IMR-90 (cell line): ENCODE results near the gene UVSSA. TPM values are rescaled to one million over a fixed set of nuclear protein-coding genes. Genes with fewer than 3 reads are reported as not detected.

Source experiments
- ATAC-seq: fragments of 200-7000 bp; cut with Tn5 transposase; 2 replicates; pipeline ENCODE4 v1.9.1; 2020; ENCODE audit warnings: low read depth, mild to moderate bottlenecking, moderate library complexity
- BruUV-seq: library from RNA; stranded (reverse); fragments of 400-500 nt; replicated peaks from 2 replicates; lab custom pipeline; 2021; lab: Mats Ljungman, UMichigan
- CTCF ChIA-PET: fragments of 300-600 bp; formaldehyde crosslinking; extraction: SDS; loops from one replicate; lab custom pipeline; 2021; ENCODE audit warnings: antibody characterized with exemption; lab: Yijun Ruan, JAX
- POLR2A ChIA-PET: fragments of 300-600 bp; sonication (Branson Sonifier 250); formaldehyde crosslinking; loops from one replicate; lab custom pipeline; 2022; ENCODE audit warnings: antibody characterized with exemption; ENCODE audit not compliant: unreplicated experiment; lab: Charles Lee
- DNase-seq: peaks from one replicate; pipeline ENCODE4 v3.0.0; 2013
- H2AFZ ChIP-seq: replicated peaks from 2 replicates; pipeline ENCODE3; 2013; ENCODE audit warnings: low read length, mild to moderate bottlenecking; ENCODE audit not compliant: poor library complexity
- H2AK5ac ChIP-seq: 2 replicates; pipeline ENCODE4 v1.6.1; 2013; ENCODE audit warnings: low read depth, low read length, inconsistent platforms
- H2AK9ac ChIP-seq: replicated peaks from 2 replicates; pipeline ENCODE3; 2013; ENCODE audit warnings: mild to moderate bottlenecking, low read depth, low read length, moderate library complexity; ENCODE audit not compliant: poor library complexity
- H2BK120ac ChIP-seq: 2 replicates; pipeline ENCODE4 v1.6.1; 2013; ENCODE audit warnings: low read depth, low read length, inconsistent platforms
- H2BK15ac ChIP-seq: 3 replicates; pipeline ENCODE4 v1.6.1; 2013; ENCODE audit warnings: low read depth, low read length, inconsistent platforms
- H2BK20ac ChIP-seq: 2 replicates; pipeline ENCODE4 v1.6.1; 2013; ENCODE audit warnings: low read depth, mild to moderate bottlenecking, inconsistent platforms, low read length, moderate library complexity
- H2BK5ac ChIP-seq: 2 replicates; pipeline ENCODE4 v1.6.1; 2013; ENCODE audit warnings: mild to moderate bottlenecking, low read depth, low read length, inconsistent platforms; ENCODE audit not compliant: poor library complexity, severe bottlenecking
- H3K14ac ChIP-seq: replicated peaks from 2 replicates; pipeline ENCODE4 v1.6.1; 2013; ENCODE audit warnings: low read depth, low read length, inconsistent platforms
- H3K18ac ChIP-seq: 2 replicates; pipeline ENCODE4 v1.6.1; 2013; ENCODE audit warnings: low read depth, low read length, control low read depth
- H3K23ac ChIP-seq: 2 replicates; pipeline ENCODE4 v1.6.1; 2013; ENCODE audit warnings: low read depth, low read length, inconsistent platforms
- H3K27ac ChIP-seq: 2 replicates; pipeline ENCODE4 v1.5.1; 2013; ENCODE audit warnings: mild to moderate bottlenecking, control low read depth, low read length; ENCODE audit not compliant: insufficient read depth
- H3K27me3 ChIP-seq: 2 replicates; pipeline ENCODE4 v1.6.1; 2013; ENCODE audit warnings: low read length; ENCODE audit not compliant: control insufficient read depth, insufficient read depth
- H3K36me3 ChIP-seq: 2 replicates; pipeline ENCODE4 v1.6.1; 2013; ENCODE audit warnings: low read length, mixed read lengths; ENCODE audit not compliant: control insufficient read depth, insufficient read depth
- H3K4ac ChIP-seq: 2 replicates; pipeline ENCODE4 v1.6.1; 2013; ENCODE audit warnings: low read depth, low read length, inconsistent platforms
- H3K4me1 ChIP-seq: 2 replicates; pipeline ENCODE4 v1.6.1; 2013; ENCODE audit warnings: low read length, mixed read lengths; ENCODE audit not compliant: control insufficient read depth, insufficient read depth
- H3K4me2 ChIP-seq: 2 replicates; pipeline ENCODE4 v1.6.1; 2013; ENCODE audit warnings: low read depth, mild to moderate bottlenecking, control low read depth, low read length, moderate library complexity
- H3K4me3 ChIP-seq: 2 replicates; pipeline ENCODE4 v1.5.1; 2013; ENCODE audit warnings: low read depth, mild to moderate bottlenecking, control low read depth, low read length, moderate library complexity; ENCODE audit not compliant: insufficient read depth
- H3K56ac ChIP-seq: 2 replicates; pipeline ENCODE4 v1.6.1; 2013; ENCODE audit warnings: low read length, inconsistent platforms; ENCODE audit not compliant: insufficient read depth; ENCODE audit errors: extremely low read depth
- H3K79me1 ChIP-seq, 2 experiments: 2 replicates each; pipeline ENCODE4 v1.6.1; 2013; ENCODE audit warnings: low read length in 2 of 2, inconsistent platforms in 1 of 2, low read depth in 1 of 2
- H3K9ac ChIP-seq: 2 replicates; pipeline ENCODE4 v1.6.1; 2013; ENCODE audit warnings: low read depth, low read length, control low read depth
- H3K9me1 ChIP-seq: 2 replicates; pipeline ENCODE4 v1.6.1; 2013; ENCODE audit warnings: low read length, inconsistent platforms; ENCODE audit not compliant: insufficient read depth
- H3K9me3 ChIP-seq: 2 replicates; pipeline ENCODE4 v1.6.1; 2013; ENCODE audit warnings: low read length; ENCODE audit not compliant: control insufficient read depth, insufficient read depth
- H4K20me1 ChIP-seq: 2 replicates; pipeline ENCODE4 v1.6.1; 2013; ENCODE audit warnings: low read length, inconsistent platforms; ENCODE audit not compliant: insufficient read depth
- H4K5ac ChIP-seq: 2 replicates; pipeline ENCODE4 v1.6.1; 2013; ENCODE audit warnings: mild to moderate bottlenecking, low read depth, low read length, control low read depth
- H4K8ac ChIP-seq, 2 experiments: 2 replicates each; pipeline ENCODE4 v1.6.1; 2013; ENCODE audit warnings: low read depth in 2 of 2, low read length in 2 of 2, control low read depth in 1 of 2, inconsistent platforms in 1 of 2
- H4K91ac ChIP-seq: 2 replicates; pipeline ENCODE4 v1.6.1; 2013; ENCODE audit warnings: low read depth, low read length, inconsistent platforms; ENCODE audit not compliant: insufficient read depth
- CHD1 ChIP-seq: IDR thresholded peaks from 2 replicates; pipeline ENCODE4 v1.6.1; 2012; ENCODE audit warnings: low read depth, low read length, improper control_type of control experiment
- FOS ChIP-seq: fragments of 150-350 bp; IDR thresholded peaks from 2 replicates; pipeline ENCODE4 v1.6.1; 2016; ENCODE audit warnings: low read depth, low read length
- NFE2L2 ChIP-seq: fragments of 150-350 bp; IDR thresholded peaks from 2 replicates; pipeline ENCODE4 v1.6.1; 2016; ENCODE audit warnings: low read depth, mild to moderate bottlenecking, low read length
- POLR2A ChIP-seq: IDR thresholded peaks from 2 replicates; pipeline ENCODE4 v1.6.1; 2012; ENCODE audit warnings: mild to moderate bottlenecking, low read depth, low read length
- RAD21 ChIP-seq: IDR thresholded peaks from 2 replicates; pipeline ENCODE4 v1.6.1; 2012; ENCODE audit warnings: low read length, improper control_type of control experiment
- RCOR1 ChIP-seq: IDR thresholded peaks from 2 replicates; pipeline ENCODE4 v1.6.1; 2012; ENCODE audit warnings: mild to moderate bottlenecking, low read length, improper control_type of control experiment; ENCODE audit not compliant: insufficient replicate concordance
- RFX5 ChIP-seq: IDR thresholded peaks from 2 replicates; pipeline ENCODE4 v1.8.0; 2012; ENCODE audit warnings: low read depth, mild to moderate bottlenecking, low read length, moderate library complexity
- SMC3 ChIP-seq: fragments of 150-350 bp; IDR thresholded peaks from 2 replicates; pipeline ENCODE4 v1.6.1; 2016; ENCODE audit warnings: low read depth, mild to moderate bottlenecking, antibody characterized with exemption, low read length, moderate library complexity
- WGBS, 2 experiments: methylation state at CpG; one replicate each; pipeline versions ENCODE4 v1.1.5 to v1.1.7; 2013; ENCODE audit warnings: missing lambda C conversion rate in 2 of 2; ENCODE audit not compliant: insufficient read length in 1 of 2; ENCODE audit errors: extremely low coverage in 2 of 2; 5-methylcytosine and 5-hydroxymethylcytosine counted together
- dilution Hi-C: fragments of 300-500 bp; cut with HindIII; formaldehyde crosslinking; loops from one replicate; pipeline ENCODE4 v1.14.3; 2018; ENCODE audit warnings: low sequenced_read_pairs; ENCODE audit not compliant: unreplicated experiment
- in situ Hi-C: fragments of 300-500 bp; cut with MboI; formaldehyde crosslinking; loops from 3 replicates; pipeline ENCODE4 v1.14.3; 2019; ENCODE audit warnings: low sequenced_read_pairs, inconsistent platforms, mixed read lengths
- intact Hi-C: fragments of 100-400 bp; cut with micrococcal nuclease; formaldehyde crosslinking; loops from 2 replicates; pipeline ENCODE4 v1.10.0; 2022
- polyA plus RNA-seq, 3 experiments: library from polyadenylated mRNA; depleted of rRNA; stranded (reverse); fragments of >200 nt; gene quantifications; 2 replicates each; pipeline ENCODE4 v1.2.3, GENCODE V29; 2012; ENCODE audit warnings: low replicate concordance in 1 of 3
- total RNA-seq: library from RNA; depleted of rRNA; stranded (reverse); fragments of >200 nt; gene quantifications from 2 replicates; pipeline ENCODE4 v1.2.3, GENCODE V29; 2012
- TF ChIP-seq, protein P1 (sequence below): fragments of 150-350 bp; IDR thresholded peaks from 2 replicates; pipeline ENCODE4 v1.6.1; 2016; ENCODE audit warnings: low read depth, mild to moderate bottlenecking, low read length, moderate library complexity, borderline replicate concordance

The UVSSA gene
- total and polyA plus RNA-seq, 2 of the 4 experiments (the other 2 are of a cell fraction) = 1.4 to 8.4 TPM

DNA sequence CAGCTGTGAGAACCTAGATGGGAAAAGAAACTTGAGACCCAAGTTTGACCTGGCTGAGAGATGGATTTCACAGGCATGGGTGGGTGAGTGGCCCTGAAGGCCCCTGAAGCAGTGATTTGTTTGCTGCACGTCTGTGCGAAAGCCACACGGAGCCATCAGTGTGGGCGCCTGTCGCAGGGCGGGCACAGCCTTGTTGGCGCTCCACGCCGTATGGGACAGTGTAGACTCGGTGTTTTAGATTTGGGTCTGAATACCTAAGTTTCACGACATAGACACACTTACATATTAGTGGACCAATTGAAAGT, 21.9 kb upstream of the UVSSA start:
- no peak overlapping the region for H3K14ac ChIP-seq
- no peak overlapping the region for H2BK20ac ChIP-seq
- no peak overlapping the region for H3K4me3 ChIP-seq
- peaks cover 28 to 57% of the 10 kb centered on the region in 2 experiments for H3K79me1 ChIP-seq
- no peak overlapping the region for H4K8ac ChIP-seq
- no peak overlapping the region for H3K56ac ChIP-seq
- no peak overlapping the region for H2AFZ ChIP-seq
- ATAC-seq = no peak
- no peak overlapping the region for H4K91ac ChIP-seq
- H3K4ac ChIP-seq = peak overlapping the region; percentile 17
- no peak overlapping the region for H3K4me2 ChIP-seq
- H3K27me3 ChIP-seq = no peaks in the 10 kb centered on the region
- H2BK15ac ChIP-seq = no peak overlapping the region
- TF ChIP-seq CHD1 (no peak), RCOR1 (no peak), RAD21 (no peak), RFX5 (no peak), NFE2L2 (no peak), SMC3 (no peak), POLR2A (no peak), FOS (no peak)
- TF ChIP-seq, protein P1, sequence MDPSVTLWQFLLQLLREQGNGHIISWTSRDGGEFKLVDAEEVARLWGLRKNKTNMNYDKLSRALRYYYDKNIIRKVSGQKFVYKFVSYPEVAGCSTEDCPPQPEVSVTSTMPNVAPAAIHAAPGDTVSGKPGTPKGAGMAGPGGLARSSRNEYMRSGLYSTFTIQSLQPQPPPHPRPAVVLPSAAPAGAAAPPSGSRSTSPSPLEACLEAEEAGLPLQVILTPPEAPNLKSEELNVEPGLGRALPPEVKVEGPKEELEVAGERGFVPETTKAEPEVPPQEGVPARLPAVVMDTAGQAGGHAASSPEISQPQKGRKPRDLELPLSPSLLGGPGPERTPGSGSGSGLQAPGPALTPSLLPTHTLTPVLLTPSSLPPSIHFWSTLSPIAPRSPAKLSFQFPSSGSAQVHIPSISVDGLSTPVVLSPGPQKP = no peak
- no peak overlapping the region for H3K23ac ChIP-seq
- H3K9ac ChIP-seq = no peak overlapping the region
- H4K5ac ChIP-seq = no peak overlapping the region
- ChIA-PET CTCF (no interaction called here), POLR2A (no interaction called here)
- peaks cover 6% of the 10 kb centered on the region for H3K9me3 ChIP-seq
- H3K9me1 ChIP-seq = no peaks in the 10 kb centered on the region
- intact Hi-C loops = no loop called here
- H2AK9ac ChIP-seq = no peak overlapping the region
- peak overlapping the region; percentile 22; the same call in 1 of the 2 replicates for H2BK120ac ChIP-seq
- DNase-seq = no peak
- no TSS peak for BruUV-seq
- in situ Hi-C loops = no loop called here
- no peak overlapping the region for H3K18ac ChIP-seq
- no peak overlapping the region for H3K27ac ChIP-seq
- H3K4me1 ChIP-seq = no peaks in the 10 kb centered on the region; the same call in 1 of the 2 replicates
- no peak overlapping the region for H2AK5ac ChIP-seq
- H3K36me3 ChIP-seq = peaks cover 63% of the 10 kb centered on the region
- peaks cover 23% of the 10 kb centered on the region for H4K20me1 ChIP-seq
- dilution Hi-C loops = no loop called here
- 95% methylated on average over 3 of the region's 11 CpGs; no CpG with 5 or more reads in 1 of the 2 experiments for WGBS, 2 experiments
- H2BK5ac ChIP-seq = peak overlapping the region; percentile 71
